AG10803 (cell line): ENCODE data around the gene ADD1.

Experiments
- DNase-seq: peaks from one replicate; pipeline ENCODE4 v3.0.0; 2010; ENCODE audit warnings: low read depth
- H3K4me3 ChIP-seq: 2 replicates; pipeline ENCODE4 v1.5.1; 2011; ENCODE audit warnings: mild to moderate bottlenecking, low read length, control low read depth
- TF ChIP-seq, protein P1 (sequence below): conservative IDR thresholded peaks from 2 replicates; pipeline ENCODE4 v1.5.1; 2011; ENCODE audit warnings: mild to moderate bottlenecking, low read length, control low read depth, inconsistent platforms

ADD1 gene

DNA sequence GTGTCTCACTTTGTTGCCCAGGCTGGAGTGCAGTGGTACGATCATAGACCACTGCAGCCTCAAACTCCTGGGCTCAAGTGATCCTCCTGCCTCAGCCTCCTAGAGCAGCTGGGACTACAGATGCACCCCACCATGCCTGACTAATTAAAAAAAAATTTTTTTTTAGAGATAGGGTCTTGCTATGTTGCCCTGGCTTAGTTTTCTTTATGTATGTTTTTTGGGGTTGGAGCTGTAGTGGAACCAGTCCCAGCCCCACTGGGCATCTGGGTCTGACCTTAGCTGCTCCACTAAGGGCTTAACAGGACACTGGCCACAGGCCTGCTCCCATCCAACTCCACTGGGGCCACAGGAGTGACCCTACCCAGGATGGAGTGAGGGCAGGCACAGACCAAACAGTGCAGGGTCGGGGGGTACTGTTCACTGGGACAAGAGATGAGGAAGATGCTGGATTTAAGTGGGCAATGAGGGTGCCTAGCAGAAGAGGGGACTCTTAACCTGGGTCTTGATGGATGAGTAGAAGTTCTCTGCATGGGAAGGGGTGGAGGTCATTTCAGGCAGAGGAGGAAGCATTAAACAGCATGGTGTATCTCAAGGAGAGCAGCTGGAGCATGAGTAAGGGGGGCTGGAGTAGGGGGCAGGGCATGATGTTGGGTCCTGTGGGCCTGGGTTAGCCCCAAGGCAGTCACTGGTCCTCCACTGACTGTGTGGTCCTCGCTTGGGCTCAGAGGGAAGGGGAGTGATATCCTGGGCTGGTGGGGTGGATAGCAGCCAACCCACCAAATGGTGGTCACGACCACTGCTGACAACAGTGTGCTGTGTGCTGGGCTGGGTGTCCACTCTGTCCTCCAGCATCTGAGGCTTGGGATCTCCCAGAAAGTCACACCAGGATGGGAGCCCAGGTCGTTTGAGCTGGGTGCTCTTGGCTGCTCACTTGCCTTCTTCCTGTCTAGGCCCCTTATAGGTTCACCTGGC lies 24.1 kb upstream of the ADD1 start:
- no peak for DNase-seq
- no peak overlapping the region for H3K4me3 ChIP-seq
- TF ChIP-seq, protein P1, sequence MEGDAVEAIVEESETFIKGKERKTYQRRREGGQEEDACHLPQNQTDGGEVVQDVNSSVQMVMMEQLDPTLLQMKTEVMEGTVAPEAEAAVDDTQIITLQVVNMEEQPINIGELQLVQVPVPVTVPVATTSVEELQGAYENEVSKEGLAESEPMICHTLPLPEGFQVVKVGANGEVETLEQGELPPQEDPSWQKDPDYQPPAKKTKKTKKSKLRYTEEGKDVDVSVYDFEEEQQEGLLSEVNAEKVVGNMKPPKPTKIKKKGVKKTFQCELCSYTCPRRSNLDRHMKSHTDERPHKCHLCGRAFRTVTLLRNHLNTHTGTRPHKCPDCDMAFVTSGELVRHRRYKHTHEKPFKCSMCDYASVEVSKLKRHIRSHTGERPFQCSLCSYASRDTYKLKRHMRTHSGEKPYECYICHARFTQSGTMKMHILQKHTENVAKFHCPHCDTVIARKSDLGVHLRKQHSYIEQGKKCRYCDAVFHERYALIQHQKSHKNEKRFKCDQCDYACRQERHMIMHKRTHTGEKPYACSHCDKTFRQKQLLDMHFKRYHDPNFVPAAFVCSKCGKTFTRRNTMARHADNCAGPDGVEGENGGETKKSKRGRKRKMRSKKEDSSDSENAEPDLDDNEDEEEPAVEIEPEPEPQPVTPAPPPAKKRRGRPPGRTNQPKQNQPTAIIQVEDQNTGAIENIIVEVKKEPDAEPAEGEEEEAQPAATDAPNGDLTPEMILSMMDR: no peak

DNA sequence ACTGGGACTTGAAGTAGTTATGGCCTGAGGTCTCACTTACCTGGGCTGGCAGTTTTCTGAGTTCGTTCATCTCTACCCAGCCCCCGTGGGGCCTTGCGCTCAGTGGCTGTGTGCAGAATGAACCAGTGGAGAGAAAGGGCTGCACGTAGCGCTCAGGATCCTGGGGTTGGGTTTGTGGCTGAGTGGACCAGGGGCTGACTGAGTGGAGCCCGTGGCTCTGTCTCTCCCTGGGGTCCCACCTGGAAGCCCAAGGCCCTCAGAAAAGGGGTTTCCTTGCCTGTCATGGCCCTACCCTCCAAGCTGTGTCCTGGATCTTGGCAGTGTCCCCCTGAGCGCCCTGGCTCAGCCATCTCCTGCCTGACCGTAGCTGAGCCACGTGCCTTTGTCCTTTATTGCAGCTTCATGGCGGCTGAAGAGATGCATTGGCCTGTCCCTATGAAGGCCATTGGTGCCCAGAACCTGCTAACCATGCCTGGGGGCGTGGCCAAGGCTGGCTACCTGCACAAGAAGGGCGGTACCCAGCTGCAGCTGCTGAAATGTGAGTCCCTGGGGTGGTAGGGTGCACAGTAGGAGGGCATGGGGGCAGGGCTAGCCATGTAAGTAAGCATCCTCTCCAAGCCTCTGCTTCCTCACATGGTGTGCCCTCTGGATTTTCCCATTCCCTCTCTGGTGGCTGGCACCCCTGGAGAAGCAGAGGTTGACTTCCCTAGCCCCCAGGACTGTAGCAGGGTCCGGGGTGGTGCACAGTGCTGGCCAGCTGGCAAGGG lies 23.2 kb upstream of the ADD1 start:
- no peak for DNase-seq
- no peak overlapping the region for H3K4me3 ChIP-seq

GRCh38 chr4:2822461-2823300 lies 21.0 kb upstream of the ADD1 start:
- no peak for DNase-seq
- TF ChIP-seq, protein P1: no peak
- no peak overlapping the region for H3K4me3 ChIP-seq

More for the DNA sequence above, 23.2 kb upstream of the ADD1 start:
- TF ChIP-seq, protein P1: no peak

- no peak overlapping the region for H3K4me3 ChIP-seq
- TF ChIP-seq, protein P1: no peak
- no peak for DNase-seq
Measured at GRCh38 chr4:2823301-2823670, 20.4 kb upstream of the ADD1 start.

DNA sequence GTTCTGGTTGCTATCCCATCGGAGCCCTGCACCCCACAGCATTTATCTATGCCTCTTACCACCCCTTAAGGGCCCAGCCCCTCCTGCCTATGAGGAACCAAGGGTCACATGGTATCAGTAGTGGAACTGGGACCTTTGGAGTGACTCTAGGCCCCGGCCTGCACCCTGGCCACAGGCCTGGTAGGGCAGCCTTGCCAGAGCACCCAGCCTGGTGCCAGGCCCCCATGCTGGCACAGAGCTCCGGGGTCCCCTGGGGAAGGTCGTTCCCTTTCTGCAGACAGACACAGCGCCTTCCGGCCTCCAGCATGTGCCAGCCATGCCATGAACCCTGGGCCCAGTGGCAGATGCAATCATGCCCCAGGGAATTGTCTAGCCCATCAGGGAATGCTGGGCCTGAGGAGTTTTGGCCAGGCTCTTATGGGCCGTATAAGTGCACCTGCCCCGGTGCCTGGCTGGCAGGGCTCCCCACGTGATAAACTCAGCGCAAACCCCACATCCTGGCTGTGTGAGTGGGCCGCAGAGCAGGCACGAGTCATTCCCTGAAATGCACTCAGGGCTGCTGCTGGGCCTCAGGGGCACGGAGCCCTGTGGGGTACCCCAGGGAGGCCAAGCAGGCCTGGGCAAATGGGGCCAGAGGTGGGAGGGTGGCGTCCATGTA lies 19.8 kb upstream of the ADD1 start:
- TF ChIP-seq, protein P1: no peak
- no peak for DNase-seq

DNA sequence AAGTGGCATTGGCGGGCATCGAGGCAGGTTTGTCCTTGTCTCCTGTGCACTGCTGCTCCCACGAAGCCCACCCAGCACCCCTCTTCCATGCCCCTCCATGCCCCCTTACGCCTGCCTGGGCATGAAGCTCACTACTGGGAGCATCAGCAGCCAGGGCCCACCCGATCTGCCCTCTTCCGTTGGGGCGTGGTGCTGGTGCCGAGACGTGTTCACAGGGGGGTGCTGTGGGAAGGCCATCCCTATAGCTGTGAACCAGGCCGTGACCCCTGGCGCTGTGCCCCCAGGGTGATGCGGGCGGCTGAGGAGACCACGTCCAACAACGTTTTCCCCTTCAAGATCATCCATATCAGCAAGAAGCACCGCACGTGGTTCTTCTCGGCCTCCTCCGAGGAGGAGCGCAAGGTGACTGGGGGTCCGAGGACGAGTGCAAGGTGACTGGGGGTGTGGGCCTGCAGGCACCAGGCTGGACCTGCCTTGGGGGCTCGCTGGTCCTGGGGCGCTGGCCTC lies 19.3 kb upstream of the ADD1 start:
- no peak for DNase-seq
- no peak overlapping the region for H3K4me3 ChIP-seq
- TF ChIP-seq, protein P1: no peak

More for the DNA sequence above, 19.8 kb upstream of the ADD1 start:
- H3K4me3 ChIP-seq: no peak overlapping the region
